AG10803 (cell line): ENCODE data around the gene SOBP.

Experiments used
- DNase-seq: peaks from one replicate; pipeline ENCODE4 v3.0.0; 2010; ENCODE audit warnings: low read depth
- H3K4me3 ChIP-seq: 2 replicates; pipeline ENCODE4 v1.5.1; 2011; ENCODE audit warnings: mild to moderate bottlenecking, low read length, control low read depth
- TF ChIP-seq, protein P1 (sequence below): conservative IDR thresholded peaks from 2 replicates; pipeline ENCODE4 v1.5.1; 2011; ENCODE audit warnings: mild to moderate bottlenecking, low read length, control low read depth, inconsistent platforms

Gene SOBP

DNA sequence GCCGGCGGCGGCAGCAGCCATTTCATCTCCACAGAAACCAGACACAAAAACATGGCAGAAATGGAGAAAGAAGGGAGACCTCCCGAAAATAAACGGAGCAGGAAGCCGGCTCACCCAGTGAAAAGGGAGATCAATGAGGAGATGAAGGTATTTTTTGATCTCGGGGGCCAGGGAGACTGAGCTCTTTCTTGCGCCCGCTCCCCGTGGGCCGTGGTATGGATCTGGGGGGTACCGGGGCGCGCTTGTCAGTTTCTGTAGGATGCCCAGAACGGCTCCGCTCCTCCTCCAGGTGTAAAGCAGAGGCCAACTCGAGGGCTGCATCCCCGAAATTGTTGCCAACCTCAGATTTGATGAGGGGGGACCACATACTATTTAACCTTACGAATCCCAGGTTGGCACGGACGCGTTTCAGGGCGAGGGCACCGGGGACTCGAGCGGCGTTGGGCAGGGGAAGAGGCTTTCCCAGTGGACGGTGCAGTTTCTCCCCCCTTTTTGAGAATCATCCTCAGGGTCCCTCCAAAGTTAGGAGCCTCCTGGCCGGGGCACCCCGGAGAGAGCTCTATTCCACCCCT, 735 bp downstream of the SOBP start:
- no peak for DNase-seq
- H3K4me3 ChIP-seq: peak overlapping the region; percentile 63
- TF ChIP-seq, protein P1, sequence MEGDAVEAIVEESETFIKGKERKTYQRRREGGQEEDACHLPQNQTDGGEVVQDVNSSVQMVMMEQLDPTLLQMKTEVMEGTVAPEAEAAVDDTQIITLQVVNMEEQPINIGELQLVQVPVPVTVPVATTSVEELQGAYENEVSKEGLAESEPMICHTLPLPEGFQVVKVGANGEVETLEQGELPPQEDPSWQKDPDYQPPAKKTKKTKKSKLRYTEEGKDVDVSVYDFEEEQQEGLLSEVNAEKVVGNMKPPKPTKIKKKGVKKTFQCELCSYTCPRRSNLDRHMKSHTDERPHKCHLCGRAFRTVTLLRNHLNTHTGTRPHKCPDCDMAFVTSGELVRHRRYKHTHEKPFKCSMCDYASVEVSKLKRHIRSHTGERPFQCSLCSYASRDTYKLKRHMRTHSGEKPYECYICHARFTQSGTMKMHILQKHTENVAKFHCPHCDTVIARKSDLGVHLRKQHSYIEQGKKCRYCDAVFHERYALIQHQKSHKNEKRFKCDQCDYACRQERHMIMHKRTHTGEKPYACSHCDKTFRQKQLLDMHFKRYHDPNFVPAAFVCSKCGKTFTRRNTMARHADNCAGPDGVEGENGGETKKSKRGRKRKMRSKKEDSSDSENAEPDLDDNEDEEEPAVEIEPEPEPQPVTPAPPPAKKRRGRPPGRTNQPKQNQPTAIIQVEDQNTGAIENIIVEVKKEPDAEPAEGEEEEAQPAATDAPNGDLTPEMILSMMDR: no peak

- H3K4me3 ChIP-seq: peak overlapping the region; percentile 63
- TF ChIP-seq, protein P1: no peak
- DNase-seq: no peak
Observed at GRCh38 chr6:107491138-107491609, 1.3 kb downstream of the SOBP start.

GRCh38 chr6:107491760-107492660, 2.1 kb downstream of the SOBP start:
- TF ChIP-seq, protein P1: no peak
- no peak overlapping the region for H3K4me3 ChIP-seq
- DNase-seq: peak; percentile 63

DNA sequence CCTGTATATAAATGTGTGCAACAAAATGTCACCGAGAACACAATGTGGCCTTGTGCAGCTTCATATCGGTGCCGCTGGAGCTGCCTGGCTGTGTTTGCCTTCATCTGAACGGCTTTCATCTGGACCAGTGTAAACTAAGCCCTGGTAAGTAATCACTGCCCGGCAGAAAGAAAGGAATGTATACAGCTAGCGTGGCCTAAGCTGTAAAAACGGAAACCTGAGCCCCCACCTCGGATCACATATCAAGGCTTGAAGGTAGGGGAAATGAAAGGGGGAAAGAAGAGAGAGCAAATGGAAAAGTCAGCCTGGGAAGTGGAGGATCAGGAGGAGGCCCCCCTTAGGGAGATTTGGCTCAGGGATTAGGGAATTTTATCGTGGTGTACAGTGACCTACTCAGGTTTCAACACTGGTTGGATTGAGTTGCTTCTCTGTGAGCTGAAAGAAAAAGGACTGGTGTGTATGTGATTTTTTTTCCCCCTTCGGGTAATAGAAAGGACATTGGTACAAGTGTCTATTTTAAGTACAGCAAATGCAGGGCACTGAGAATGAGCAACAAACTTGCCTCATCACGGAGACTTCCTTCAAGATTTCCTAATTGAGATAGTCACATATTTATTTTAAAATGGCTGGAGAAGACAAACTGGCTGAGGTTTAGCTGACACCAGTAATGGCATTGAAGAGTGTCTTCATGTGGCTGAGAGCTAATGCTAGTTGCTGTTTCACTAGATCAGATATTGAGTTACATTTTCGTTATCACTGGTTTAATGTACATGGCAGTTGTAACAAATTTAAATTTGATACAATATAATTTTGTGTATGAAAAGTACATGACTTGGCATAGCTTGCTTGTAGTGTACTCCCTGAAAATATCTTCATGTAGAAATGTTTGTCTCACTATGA, 3.5 kb downstream of the SOBP start:
- H3K4me3 ChIP-seq: no peak overlapping the region
- no peak for DNase-seq
- TF ChIP-seq, protein P1: no peak

GRCh38 chr6:107495196-107495643, 5.3 kb downstream of the SOBP start:
- TF ChIP-seq, protein P1: no peak
- DNase-seq: no peak
- H3K4me3 ChIP-seq: no peak overlapping the region

- DNase-seq: no peak
- TF ChIP-seq, protein P1: no peak
- no peak overlapping the region for H3K4me3 ChIP-seq
Observed at GRCh38 chr6:107495971-107496370, 6.1 kb downstream of the SOBP start.
